Measurements from ENCODE around the gene THNSL1. TPM values are rescaled to one million over a fixed set of nuclear protein-coding genes. Genes with fewer than 3 reads are reported as not detected.

The THNSL1 gene
- total RNA-seq, 1 donor from 2014 or later: 0.58 TPM

- H3K4me3 ChIP-seq (ENCODE audit: low read depth, low read length): no peak overlapping the region
- DNase-seq (ENCODE audit: low read depth): no peak
- TF ChIP-seq CTCF (conservative IDR thresholded peaks at IDR 0.05; ENCODE audit: low read depth, low read length): no peak
Measured at GRCh38 chr10:25052012-25052411, 35.6 kb downstream of the THNSL1 start.

- no peak for TF ChIP-seq CTCF (conservative IDR thresholded peaks at IDR 0.05; ENCODE audit: low read depth, low read length)
- no peak overlapping the region for H3K4me3 ChIP-seq (ENCODE audit: low read depth, low read length)
- no peak for DNase-seq (ENCODE audit: low read depth)
Measured at GRCh38 chr10:25056726-25057125, 40.3 kb downstream of the THNSL1 start.

GRCh38 chr10:25057886-25058285 is 41.5 kb downstream of the THNSL1 start:
- H3K4me3 ChIP-seq (ENCODE audit: low read depth, low read length): no peak overlapping the region
- no peak for TF ChIP-seq CTCF (conservative IDR thresholded peaks at IDR 0.05; ENCODE audit: low read depth, low read length)
- no peak for DNase-seq (ENCODE audit: low read depth)

GRCh38 chr10:25059990-25060389 is 43.6 kb downstream of the THNSL1 start:
- DNase-seq (ENCODE audit: low read depth): peak; percentile 51
- TF ChIP-seq CTCF (conservative IDR thresholded peaks at IDR 0.05; ENCODE audit: low read depth, low read length): no peak
- H3K4me3 ChIP-seq (ENCODE audit: low read depth, low read length): no peak overlapping the region

- TF ChIP-seq CTCF (conservative IDR thresholded peaks at IDR 0.05; ENCODE audit: low read depth, low read length): no peak
- no peak for DNase-seq (ENCODE audit: low read depth)
- no peak overlapping the region for H3K4me3 ChIP-seq (ENCODE audit: low read depth, low read length)
Measured at GRCh38 chr10:25061125-25061524, 44.7 kb downstream of the THNSL1 start.

- H3K4me3 ChIP-seq (ENCODE audit: low read depth, low read length): peak overlapping the region; percentile 39
- no peak for DNase-seq (ENCODE audit: low read depth)
- TF ChIP-seq CTCF (conservative IDR thresholded peaks at IDR 0.05; ENCODE audit: low read depth, low read length): no peak
Measured at GRCh38 chr10:25061711-25062449, 45.5 kb downstream of the THNSL1 start.

- no peak for TF ChIP-seq CTCF (conservative IDR thresholded peaks at IDR 0.05; ENCODE audit: low read depth, low read length)
Measured at GRCh38 chr10:25063157-25063556, 46.7 kb downstream of the THNSL1 start.

More at GRCh38 chr10:25063157-25063556, 46.7 kb downstream of the THNSL1 start:
- no peak overlapping the region for H3K4me3 ChIP-seq (ENCODE audit: low read depth, low read length)
- DNase-seq (ENCODE audit: low read depth): no peak
